NCI-H2227 treated with DMSO at 0.1 percent for 48 hours (cell line): Measurements from ENCODE around the gene SPAG4.

Experiments
- DNase-seq: peaks from one replicate; lab custom pipeline; 2025; lab: John Stamatoyannopoulos, UW

The SPAG4 gene

DNA sequence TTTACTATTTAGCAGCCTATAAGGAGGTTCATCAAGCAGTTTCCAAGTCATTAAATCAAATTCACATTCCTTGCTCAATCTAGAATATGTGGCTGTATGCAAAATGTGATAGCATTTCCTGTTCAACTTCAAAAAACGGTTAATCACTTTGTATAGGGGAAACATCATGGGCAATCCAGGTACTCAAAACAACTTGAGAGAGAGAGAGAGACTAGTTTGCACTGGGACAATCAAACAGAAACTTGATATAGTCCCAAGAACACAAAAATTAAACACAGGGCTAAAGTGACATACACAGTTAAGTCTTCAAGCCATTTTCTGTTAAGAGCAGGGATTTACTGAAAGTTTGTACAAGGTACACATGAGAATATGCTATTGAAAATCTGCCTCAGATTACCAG lies 41.6 kb downstream of the SPAG4 start:
- DNase-seq, result no peak

DNA sequence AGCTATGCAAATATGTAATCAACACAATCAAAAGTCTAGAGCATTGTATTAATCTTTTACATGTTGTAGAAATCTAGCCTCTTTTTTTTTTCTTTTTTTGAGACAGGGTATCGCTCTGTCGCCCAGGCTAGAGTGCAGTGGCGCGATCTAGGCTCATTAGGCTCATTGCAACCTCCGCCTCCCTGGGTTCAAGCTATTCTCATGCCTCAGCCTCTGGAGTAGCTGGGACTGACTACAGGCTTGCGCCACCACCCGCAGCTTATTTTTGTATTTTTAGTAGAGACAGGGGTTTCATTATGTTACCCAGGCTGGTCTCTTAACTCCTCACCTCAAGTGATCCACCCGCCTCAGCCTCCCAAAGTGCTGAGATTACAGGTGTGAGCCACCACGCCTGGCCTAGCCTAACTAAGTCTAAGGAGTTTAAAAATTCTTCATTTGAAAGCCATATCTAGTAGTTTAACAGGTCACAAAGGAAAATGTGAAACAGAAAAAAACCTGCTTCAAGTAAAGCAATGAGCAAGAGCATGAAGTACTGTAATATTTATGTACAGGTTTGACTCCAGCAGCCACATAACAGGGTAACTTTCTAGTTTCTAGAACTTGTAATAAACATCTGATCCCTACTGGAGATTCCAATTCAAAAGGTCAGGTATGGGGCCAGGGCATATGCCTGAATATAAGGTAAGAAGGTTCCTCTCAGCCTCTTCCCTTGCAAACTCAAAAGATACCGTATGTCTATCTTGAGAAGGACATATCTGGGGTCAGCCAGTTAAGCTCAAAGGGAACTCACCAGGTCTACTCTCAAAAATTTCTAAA lies 44.7 kb downstream of the SPAG4 start:
- DNase-seq, result no peak

DNA sequence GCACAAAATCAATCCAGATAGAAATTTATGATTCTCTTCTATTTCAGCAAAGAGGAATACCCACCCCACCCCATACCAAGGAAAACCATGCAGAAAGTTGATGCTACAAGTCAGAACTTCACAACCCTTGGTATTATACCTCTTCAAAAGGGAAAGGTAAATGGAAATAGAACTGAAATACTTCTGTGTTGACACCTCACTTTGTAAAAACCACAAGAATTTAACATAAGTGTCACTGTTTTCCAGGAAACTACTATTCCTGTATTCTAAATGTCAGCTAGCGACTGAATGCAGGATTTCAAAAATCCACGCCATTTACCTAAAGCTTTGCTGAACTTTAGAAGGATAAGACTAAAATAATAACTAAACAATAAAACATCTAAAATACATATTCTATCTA lies 45.4 kb downstream of the SPAG4 start:
- no peak for DNase-seq

DNA sequence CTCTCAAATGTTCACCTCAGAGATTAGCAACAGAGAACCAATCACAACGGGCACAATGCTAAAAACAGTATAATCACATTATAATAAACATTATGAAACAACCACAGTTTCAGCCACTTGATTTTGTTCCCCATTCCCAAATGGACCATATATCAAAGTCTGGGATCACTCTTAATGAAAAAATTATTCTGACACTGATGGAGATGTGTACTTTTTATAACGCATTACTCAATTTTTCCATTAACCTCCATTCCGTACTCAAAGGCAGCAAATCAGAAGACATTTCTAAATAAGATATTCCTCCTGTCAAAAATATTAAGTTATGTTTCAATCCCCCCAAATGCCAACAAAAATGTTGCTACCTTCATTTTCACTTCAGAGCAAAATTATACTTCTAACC lies 46.3 kb downstream of the SPAG4 start:
- no peak for DNase-seq

DNA sequence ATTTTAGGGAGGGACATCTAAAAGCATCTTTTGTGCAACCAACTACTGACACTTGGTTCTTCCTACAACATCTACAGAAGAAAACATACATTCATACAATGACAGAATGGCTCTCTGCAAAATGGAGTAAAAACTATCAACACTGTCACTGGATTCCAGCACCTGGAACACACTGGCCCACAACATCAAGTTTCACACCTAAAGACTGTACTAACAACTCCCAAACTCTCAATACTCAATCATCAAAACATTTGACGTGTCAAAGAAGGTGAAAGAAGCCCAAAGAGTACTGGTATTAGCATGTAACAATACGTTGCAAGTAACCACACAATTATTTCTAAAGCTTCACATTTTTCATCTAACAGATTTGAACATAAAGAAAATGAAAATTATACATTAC lies 46.9 kb downstream of the SPAG4 start:
- DNase-seq, result no peak

DNA sequence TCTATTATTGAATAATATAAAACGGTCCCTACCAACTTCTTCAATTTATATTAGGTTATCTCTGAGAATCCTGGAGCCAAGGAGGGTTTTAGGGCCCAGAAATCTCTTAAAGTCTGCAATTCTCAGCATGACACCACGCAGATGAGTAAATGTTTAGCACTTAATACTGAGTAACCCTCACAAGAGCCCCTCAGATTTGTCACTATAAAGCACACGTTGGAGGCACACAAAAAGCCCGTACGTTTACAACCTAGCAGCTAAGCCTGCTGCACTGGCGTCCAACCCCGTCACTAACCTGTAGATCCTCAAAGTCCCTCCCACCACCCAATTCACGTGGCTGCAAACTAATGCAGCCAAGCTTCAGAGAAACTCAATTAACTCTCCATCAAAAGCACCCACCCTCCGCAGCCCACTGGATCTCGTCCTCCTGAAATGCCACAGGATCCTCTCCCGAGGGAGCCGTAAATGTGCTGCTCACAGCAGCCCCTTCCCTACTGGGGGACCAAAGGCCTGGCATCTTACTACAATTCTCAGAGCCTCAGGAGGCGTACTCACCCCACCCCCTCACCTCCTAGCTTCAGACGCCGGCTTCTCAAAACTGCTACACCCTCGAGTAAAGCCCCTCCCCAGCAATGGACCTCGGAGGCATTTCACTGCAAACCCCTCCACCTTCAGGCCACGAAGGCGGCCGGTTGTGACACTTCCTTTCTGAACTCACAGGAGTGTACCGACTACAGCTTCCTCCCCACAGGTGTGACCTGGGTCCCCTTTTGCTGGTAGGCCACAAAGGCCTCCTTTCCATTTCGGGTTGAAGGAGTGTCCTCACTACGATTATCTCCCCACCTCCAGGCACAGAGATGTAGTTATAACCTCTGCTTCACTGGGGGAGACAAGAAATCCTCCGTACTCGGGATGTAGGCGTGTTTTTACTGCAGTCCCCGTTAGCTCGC lies 48.2 kb downstream of the SPAG4 start:
- DNase-seq, result peak; percentile 62

DNA sequence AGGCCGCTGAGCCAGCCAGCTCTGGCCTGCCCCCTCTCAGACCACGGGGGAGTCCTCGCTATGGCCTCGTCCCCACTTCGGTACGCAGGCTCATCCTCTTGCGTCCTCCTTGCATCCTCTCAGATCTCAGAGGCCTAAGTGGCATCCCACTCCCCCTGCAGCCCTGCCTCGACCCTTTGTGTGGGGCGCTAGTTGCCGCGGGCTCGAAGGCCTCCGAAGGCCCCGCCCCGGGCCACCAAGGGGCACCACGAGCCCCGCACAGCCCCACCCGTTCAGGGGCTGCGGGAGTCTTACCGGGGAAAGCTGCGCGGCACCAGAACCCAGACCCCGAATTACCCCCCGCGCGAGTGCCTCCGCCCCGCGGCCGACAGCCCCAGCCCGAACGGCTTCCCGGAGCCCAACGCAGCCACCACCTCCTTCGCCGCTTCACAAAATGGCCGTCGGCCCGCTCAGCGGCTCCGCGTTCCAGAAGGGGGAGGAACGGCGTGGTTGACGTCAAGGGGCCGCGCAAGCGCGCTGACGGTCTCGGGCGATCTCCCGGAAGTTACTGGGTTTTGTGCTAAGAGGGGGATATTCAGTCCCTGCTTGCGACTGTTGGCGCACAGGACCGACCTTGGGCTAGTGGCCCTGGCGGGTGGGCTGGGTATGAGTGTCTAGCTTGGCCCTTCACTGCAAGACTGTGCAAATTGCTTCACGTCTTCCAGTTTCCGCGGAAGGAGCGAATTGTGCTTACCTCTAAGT lies 49.0 kb downstream of the SPAG4 start, which contains the start of the genes CPNE1 and RBM12:
Gene CPNE1, minus strand, starts transcription at position 435 of the 741 bp plus-strand sequence. CDS start 31,977 bp downstream, outside the sequence.
Gene RBM12, minus strand, starts transcription at position 435 of the 741 bp plus-strand sequence. CDS start 9,578 bp downstream, outside the sequence.
- peak; percentile 96 for DNase-seq

DNA sequence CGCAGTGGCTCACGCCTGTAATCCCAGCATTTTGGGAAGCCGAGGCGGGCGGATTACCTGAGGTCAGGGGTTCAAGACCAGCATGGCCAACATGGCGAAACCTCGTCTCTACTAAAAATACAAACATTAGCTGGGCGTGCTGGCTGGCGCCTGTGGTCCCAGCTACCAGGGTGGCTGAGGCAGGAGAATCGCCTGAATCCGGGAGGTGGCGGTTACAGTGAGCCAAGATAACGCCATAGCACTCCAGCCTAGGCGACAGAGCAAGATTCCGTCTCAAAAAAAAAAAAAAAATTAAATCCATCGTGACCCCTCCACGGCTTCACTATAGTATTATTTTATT lies 50.3 kb downstream of the SPAG4 start:
- DNase-seq, result no peak

DNA sequence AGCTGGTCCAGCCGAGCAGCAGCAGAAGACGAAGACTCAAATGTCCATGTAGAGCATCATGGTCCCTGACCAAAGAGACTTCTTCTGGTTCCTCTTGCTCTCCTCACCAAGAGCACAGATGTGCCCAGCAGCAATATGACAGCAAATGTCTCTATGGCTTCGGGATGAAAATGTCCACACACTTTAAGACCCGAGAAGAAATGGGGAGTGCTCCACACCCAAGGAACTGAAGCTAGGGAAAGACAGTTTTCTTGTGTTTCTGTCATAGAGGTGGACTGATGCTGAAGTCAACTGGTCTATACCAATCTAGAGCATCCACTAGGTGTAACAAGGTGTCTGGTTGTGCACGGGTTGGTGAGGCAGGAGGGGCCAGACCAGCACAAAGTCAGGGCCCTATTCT lies 53.6 kb downstream of the SPAG4 start:
- DNase-seq, result no peak

DNA sequence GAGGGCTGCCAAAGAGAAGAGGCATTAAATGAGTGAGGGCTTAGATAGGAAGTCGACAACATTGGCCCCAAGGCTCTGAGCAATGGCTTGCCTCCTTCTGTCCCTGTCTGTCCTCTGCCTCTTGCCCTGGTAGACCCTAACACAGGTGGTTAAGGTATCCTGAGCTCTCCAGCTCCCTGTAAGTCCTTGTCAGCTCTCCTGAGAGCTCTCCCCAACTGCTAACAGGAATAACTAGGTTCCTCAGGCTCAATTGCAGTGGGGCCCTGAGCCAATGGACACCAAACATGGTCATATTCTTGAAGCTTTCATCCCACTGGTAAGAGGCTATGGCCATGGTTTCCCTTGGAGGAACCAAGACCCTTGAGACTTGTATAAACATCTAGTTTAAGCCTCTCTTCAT lies 54.1 kb downstream of the SPAG4 start:
- DNase-seq, result no peak
